ENCODE results near the gene SLC25A10.

Gene SLC25A10

GRCh38 chr17:81733507-81734404 is 21.7 kb downstream of the SLC25A10 start:
- Histone ChIP-seq H2AFZ (ENCODE audit: low read depth) (peak overlapping the region; percentile 28; the same call in 1 of the 2 replicates), H3K4me3 (IDR thresholded peaks at IDR 0.05; ENCODE audit: insufficient read depth, low read depth, low read length) (no peak overlapping the region), H3K4me1 (ENCODE audit: low read depth, poor library complexity, severe bottlenecking) (peaks cover 35% of the 10 kb centered on the region), H3K9ac (no peak overlapping the region), H3K27ac (no peak overlapping the region), H3K4me2 (no peak overlapping the region), H3K27me3 (ENCODE audit: insufficient read depth, low read depth) (peaks cover 32% of the 10 kb centered on the region; the same call in 1 of the 2 replicates), H3K36me3 (ENCODE audit: insufficient read depth) (no peaks in the 10 kb centered on the region), H4K20me1 (ENCODE audit: insufficient read depth) (no peaks in the 10 kb centered on the region), H3K79me2 (ENCODE audit: insufficient read depth, low read depth) (no peaks in the 10 kb centered on the region)
- peak; percentile 86 for TF ChIP-seq CTCF (conservative IDR thresholded peaks at IDR 0.05; ENCODE audit: low read depth, low read length)

- Histone ChIP-seq H2AFZ (ENCODE audit: low read depth) (no peak overlapping the region), H3K4me3 (IDR thresholded peaks at IDR 0.05; ENCODE audit: insufficient read depth, low read depth, low read length) (no peak overlapping the region), H3K4me1 (ENCODE audit: low read depth, poor library complexity, severe bottlenecking) (peaks cover 35% of the 10 kb centered on the region), H3K79me2 (ENCODE audit: insufficient read depth, low read depth) (no peaks in the 10 kb centered on the region), H3K27me3 (ENCODE audit: insufficient read depth, low read depth) (peaks cover 40% of the 10 kb centered on the region; the same call in 1 of the 2 replicates), H3K27ac (no peak overlapping the region), H3K9ac (no peak overlapping the region), H3K4me2 (no peak overlapping the region), H4K20me1 (ENCODE audit: insufficient read depth) (no peaks in the 10 kb centered on the region), H3K36me3 (ENCODE audit: insufficient read depth) (no peaks in the 10 kb centered on the region)
- no peak for TF ChIP-seq CTCF (conservative IDR thresholded peaks at IDR 0.05; ENCODE audit: low read depth, low read length)
Measured at GRCh38 chr17:81734405-81735263, 22.6 kb downstream of the SLC25A10 start.

GRCh38 chr17:81735264-81736102 is 23.4 kb downstream of the SLC25A10 start:
- no peaks in the 10 kb centered on the region for H4K20me1 ChIP-seq (ENCODE audit: insufficient read depth)
- no peak overlapping the region for H2AFZ ChIP-seq (ENCODE audit: low read depth)
- no peak for TF ChIP-seq CTCF (conservative IDR thresholded peaks at IDR 0.05; ENCODE audit: low read depth, low read length)
- H3K27me3 ChIP-seq (ENCODE audit: insufficient read depth, low read depth) = peaks cover 40% of the 10 kb centered on the region; the same call in 1 of the 2 replicates
- H3K79me2 ChIP-seq (ENCODE audit: insufficient read depth, low read depth) = no peaks in the 10 kb centered on the region
- no peak overlapping the region for H3K4me2 ChIP-seq
- no peak overlapping the region for H3K9ac ChIP-seq
- no peaks in the 10 kb centered on the region for H3K36me3 ChIP-seq (ENCODE audit: insufficient read depth)
- H3K4me3 ChIP-seq (IDR thresholded peaks at IDR 0.05; ENCODE audit: insufficient read depth, low read depth, low read length) = no peak overlapping the region
- H3K4me1 ChIP-seq (ENCODE audit: low read depth, poor library complexity, severe bottlenecking) = peaks cover 28% of the 10 kb centered on the region
- no peak overlapping the region for H3K27ac ChIP-seq
